Fibroblast of lung (primary cell): Measurements from ENCODE around the gene PRRG3.

Source experiments
- CTCF ChIP-seq, 2 donors: IDR thresholded peaks in 1 of 2; conservative IDR thresholded peaks in 1 of 2; 1 replicate in 1 of 2; 2 replicates in 1 of 2; pipeline ENCODE4 v1.5.1; 2011 to 2012; ENCODE audit warnings: low read length in 2 of 2, control low read depth in 1 of 2, inconsistent platforms in 1 of 2, low read depth in 1 of 2, mild to moderate bottlenecking in 1 of 2
- EZH2 ChIP-seq: IDR thresholded peaks from 2 replicates; pipeline ENCODE4 v1.5.1; 2012; ENCODE audit warnings: low read length, control low read depth, mild to moderate bottlenecking; ENCODE audit errors: missing control alignments

GRCh38 chrX:151737494-151737893 lies 42.2 kb downstream of the PRRG3 start:
- TF ChIP-seq EZH2 (no peak), CTCF (conservative IDR thresholded peaks at IDR 0.05 in 1 of 2, IDR thresholded peaks at IDR 0.05 in 1 of 2; ENCODE audit: low read depth in 1 of 2, low read length in 2 of 2) (no peak)
